Trophoblast cell (in vitro differentiated cells and primary cell): Measurements from ENCODE around the gene CNST.
A peak's percentile ranks its signal among the peaks of the same experiment; 100 is the strongest.

Experiments
- DNase-seq, 2 donors: peaks; one replicate each; pipeline ENCODE4 v3.0.0-alpha.2; 2016
- H2AFZ ChIP-seq: 2 replicates; pipeline ENCODE4 v1.6.1; 2013; ENCODE audit warnings: low read length, moderate library complexity, mild to moderate bottlenecking; ENCODE audit not compliant: insufficient read depth, poor library complexity
- H2AK5ac ChIP-seq: 2 replicates; pipeline ENCODE4 v1.6.1; 2013; ENCODE audit warnings: mild to moderate bottlenecking, low read length
- H2BK120ac ChIP-seq: 2 replicates; pipeline ENCODE4 v1.6.1; 2013; ENCODE audit warnings: low read length, mild to moderate bottlenecking, moderate library complexity; ENCODE audit not compliant: insufficient read depth, poor library complexity
- H2BK12ac ChIP-seq: 2 replicates; pipeline ENCODE4 v1.6.1; 2013; ENCODE audit warnings: mild to moderate bottlenecking, low read length, moderate library complexity
- H2BK5ac ChIP-seq: 2 replicates; pipeline ENCODE4 v1.6.1; 2013; ENCODE audit warnings: low read length, low read depth, moderate library complexity, mild to moderate bottlenecking; ENCODE audit not compliant: poor library complexity
- H3K14ac ChIP-seq: 2 replicates; pipeline ENCODE4 v1.6.1; 2013; ENCODE audit warnings: mild to moderate bottlenecking, low read length
- H3K18ac ChIP-seq: 2 replicates; pipeline ENCODE4 v1.6.1; 2013; ENCODE audit warnings: mild to moderate bottlenecking, low read length
- H3K23ac ChIP-seq: 2 replicates; pipeline ENCODE4 v1.6.1; 2013; ENCODE audit warnings: low read length
- H3K27ac ChIP-seq: 2 replicates; pipeline ENCODE4 v1.5.1; 2013; ENCODE audit warnings: low read depth, mild to moderate bottlenecking, inconsistent platforms, low read length, moderate library complexity
- H3K27me3 ChIP-seq: 2 replicates; pipeline ENCODE4 v1.6.1; 2013; ENCODE audit warnings: inconsistent platforms, mild to moderate bottlenecking, low read length, moderate library complexity; ENCODE audit not compliant: insufficient read depth
- H3K36me3 ChIP-seq, 2 experiments: 1 replicate in 1 of 2; 2 replicates in 1 of 2; pipeline ENCODE4 v1.6.1; 2013; ENCODE audit warnings: low read length in 2 of 2, mild to moderate bottlenecking in 2 of 2, moderate library complexity in 1 of 2; ENCODE audit not compliant: insufficient read depth in 2 of 2, control insufficient read depth in 1 of 2
- H3K4ac ChIP-seq: 2 replicates; pipeline ENCODE4 v1.6.1; 2013; ENCODE audit warnings: low read depth, mild to moderate bottlenecking, low read length, moderate library complexity
- H3K4me1 ChIP-seq, 2 experiments: 1 replicate in 1 of 2; 2 replicates in 1 of 2; pipeline ENCODE4 v1.6.1; 2013; ENCODE audit warnings: low read length in 2 of 2, mild to moderate bottlenecking in 2 of 2, moderate library complexity in 1 of 2; ENCODE audit not compliant: insufficient read depth in 2 of 2, control insufficient read depth in 1 of 2
- H3K4me2 ChIP-seq: 2 replicates; pipeline ENCODE4 v1.6.1; 2013; ENCODE audit warnings: inconsistent platforms, mild to moderate bottlenecking, low read length, moderate library complexity
- H3K4me3 ChIP-seq: 2 replicates; pipeline ENCODE4 v1.5.1; 2013; ENCODE audit warnings: mild to moderate bottlenecking, low read depth, low read length, inconsistent platforms
- H3K79me1 ChIP-seq: one replicate; pipeline ENCODE4 v1.6.1; 2013; ENCODE audit warnings: low read length
- H3K79me2 ChIP-seq: 2 replicates; pipeline ENCODE4 v1.6.1; 2013; ENCODE audit warnings: low read length, mild to moderate bottlenecking; ENCODE audit not compliant: control insufficient read depth, insufficient read depth, poor library complexity
- H3K9ac ChIP-seq: 2 replicates; pipeline ENCODE4 v1.6.1; 2013; ENCODE audit warnings: mild to moderate bottlenecking, low read length
- H3K9me3 ChIP-seq: 2 replicates; pipeline ENCODE4 v1.6.1; 2013; ENCODE audit warnings: low read depth, mild to moderate bottlenecking, control low read depth, inconsistent platforms, low read length; ENCODE audit not compliant: insufficient read depth
- H4K12ac ChIP-seq: 2 replicates; pipeline ENCODE4 v1.6.1; 2013; ENCODE audit warnings: low read depth, mild to moderate bottlenecking, low read length, moderate library complexity
- H4K8ac ChIP-seq: 2 replicates; pipeline ENCODE4 v1.6.1; 2013; ENCODE audit warnings: low read depth, mild to moderate bottlenecking, low read length, moderate library complexity
- H4K91ac ChIP-seq: one replicate; pipeline ENCODE4 v1.6.1; 2013; ENCODE audit warnings: low read depth, mild to moderate bottlenecking, low read length, moderate library complexity
- WGBS: extraction: QIAGEN DNeasy Blood & Tissue Kit; methylation state at CpG from one replicate; pipeline ENCODE4 v1.1.7; 2013; ENCODE audit warnings: missing lambda C conversion rate; ENCODE audit not compliant: insufficient read length, insufficient coverage; ENCODE audit errors: extremely low coverage; 5-methylcytosine and 5-hydroxymethylcytosine counted together

Gene CNST

GRCh38 chr1:246669659-246670058 lies 103.4 kb downstream of the CNST start:
- no peak for DNase-seq
- Histone ChIP-seq H3K4me2 (no peak overlapping the region), H3K9me3 (no peaks in the 10 kb centered on the region), H3K27me3 (no peaks in the 10 kb centered on the region), H3K23ac (no peak overlapping the region), H3K27ac (no peak overlapping the region), H2BK12ac (no peak overlapping the region), H3K9ac (no peak overlapping the region), H2BK5ac (no peak overlapping the region), H2AFZ (no peak overlapping the region), H3K79me1 (no peaks in the 10 kb centered on the region), H4K8ac (no peak overlapping the region), H3K36me3 (peaks cover 0 to 4% of the 10 kb centered on the region in 2 experiments), H2AK5ac (no peak overlapping the region), H3K18ac (no peak overlapping the region), H3K79me2 (no peaks in the 10 kb centered on the region), H3K4me1 (peaks cover 0 to 2% of the 10 kb centered on the region in 2 experiments), H4K91ac (no peak overlapping the region), H2BK120ac (no peak overlapping the region), H3K4me3 (no peak overlapping the region), H3K14ac (no peak overlapping the region), H4K12ac (no peak overlapping the region), H3K4ac (no peak overlapping the region)
- no CpG with 5 or more reads among the region's 6 CpGs for WGBS

- no peak overlapping the region for H3K9ac ChIP-seq
- H3K79me1 ChIP-seq = no peaks in the 10 kb centered on the region
- H3K18ac ChIP-seq = no peak overlapping the region
- no peak for DNase-seq
- no peak overlapping the region for H4K8ac ChIP-seq
- H3K4me2 ChIP-seq = no peak overlapping the region
- no peak overlapping the region for H3K27ac ChIP-seq
- H3K9me3 ChIP-seq = no peaks in the 10 kb centered on the region
- H3K4ac ChIP-seq = no peak overlapping the region
- H2BK120ac ChIP-seq = no peak overlapping the region
- no peak overlapping the region for H2BK12ac ChIP-seq
- no peaks in the 10 kb centered on the region for H3K27me3 ChIP-seq
- no peaks in the 10 kb centered on the region for H3K36me3 ChIP-seq
- no peak overlapping the region for H2AFZ ChIP-seq
- H2BK5ac ChIP-seq = no peak overlapping the region
- no peaks in the 10 kb centered on the region for H3K4me1 ChIP-seq
- no peak overlapping the region for H2AK5ac ChIP-seq
- no peak overlapping the region for H3K14ac ChIP-seq
- no CpG with 5 or more reads among the region's 8 CpGs for WGBS
- no peak overlapping the region for H4K12ac ChIP-seq
- no peak overlapping the region for H4K91ac ChIP-seq
- no peak overlapping the region for H3K23ac ChIP-seq
- H3K79me2 ChIP-seq = no peaks in the 10 kb centered on the region
- no peak overlapping the region for H3K4me3 ChIP-seq
Observed at GRCh38 chr1:246674049-246674448, 107.8 kb downstream of the CNST start.

- H3K4me2 ChIP-seq = no peak overlapping the region
- no peak overlapping the region for H3K27ac ChIP-seq
- H3K4ac ChIP-seq = no peak overlapping the region
- H3K79me2 ChIP-seq = no peaks in the 10 kb centered on the region
- no peak overlapping the region for H3K23ac ChIP-seq
- H3K36me3 ChIP-seq = no peaks in the 10 kb centered on the region
- no peak for DNase-seq
- no peaks in the 10 kb centered on the region for H3K9me3 ChIP-seq
- no peak overlapping the region for H2BK12ac ChIP-seq
- H4K8ac ChIP-seq = no peak overlapping the region
- H2BK120ac ChIP-seq = no peak overlapping the region
- peaks cover 8% of the 10 kb centered on the region for H3K79me1 ChIP-seq
- H4K12ac ChIP-seq = no peak overlapping the region
- no peak overlapping the region for H2BK5ac ChIP-seq
- H2AFZ ChIP-seq = no peak overlapping the region
- no peak overlapping the region for H3K9ac ChIP-seq
- peaks cover 8% of the 10 kb centered on the region in 2 experiments for H3K4me1 ChIP-seq
- H4K91ac ChIP-seq = no peak overlapping the region
- H2AK5ac ChIP-seq = no peak overlapping the region
- no CpG with 5 or more reads among the region's 2 CpGs for WGBS
- no peak overlapping the region for H3K14ac ChIP-seq
- H3K18ac ChIP-seq = no peak overlapping the region
- no peak overlapping the region for H3K4me3 ChIP-seq
- no peaks in the 10 kb centered on the region for H3K27me3 ChIP-seq
Observed at GRCh38 chr1:246677842-246678241, 111.6 kb downstream of the CNST start.

GRCh38 chr1:246678816-246679793 lies 112.8 kb downstream of the CNST start:
- no CpG with 5 or more reads among the region's 18 CpGs for WGBS
- no peak overlapping the region for H3K4me2 ChIP-seq

More at GRCh38 chr1:246678816-246679793, 112.8 kb downstream of the CNST start:
- H3K79me2 ChIP-seq = no peaks in the 10 kb centered on the region
- no peak overlapping the region for H2AFZ ChIP-seq
- no peak overlapping the region for H3K4ac ChIP-seq
- peaks cover 13% of the 10 kb centered on the region in 2 experiments for H3K4me1 ChIP-seq
- peaks cover 12% of the 10 kb centered on the region for H3K79me1 ChIP-seq
- H3K9ac ChIP-seq = no peak overlapping the region
- no peak overlapping the region for H4K12ac ChIP-seq
- no peak overlapping the region for H3K18ac ChIP-seq
- H3K4me3 ChIP-seq = no peak overlapping the region
- H3K36me3 ChIP-seq = no peaks in the 10 kb centered on the region
- H3K9me3 ChIP-seq = no peaks in the 10 kb centered on the region
- H2BK5ac ChIP-seq = no peak overlapping the region
- no peak for DNase-seq
- H3K27ac ChIP-seq = no peak overlapping the region
- H2BK12ac ChIP-seq = no peak overlapping the region
- H3K14ac ChIP-seq = no peak overlapping the region
- no peak overlapping the region for H2BK120ac ChIP-seq
- no peak overlapping the region for H2AK5ac ChIP-seq
- H4K8ac ChIP-seq = peak overlapping the region; percentile 33
- H3K23ac ChIP-seq = no peak overlapping the region
- no peaks in the 10 kb centered on the region for H3K27me3 ChIP-seq
- H4K91ac ChIP-seq = no peak overlapping the region
